K562 (cell line): ENCODE results near the gene PRKCE. TPM values are rescaled to one million over a fixed set of nuclear protein-coding genes. Genes with fewer than 3 reads are reported as not detected.

Experiments
- ATF3 ChIP-seq, 2 experiments: fragments of 450-650 bp in 1 of 2; sonication (generic) in 1 of 2; formaldehyde crosslinking in 1 of 2; IDR thresholded peaks in 1 of 2; conservative IDR thresholded peaks in 1 of 2; 2 replicates each; pipeline versions ENCODE4 v1.6.1 to v1.8.1; 2016 to 2023; ENCODE audit warnings: mild to moderate bottlenecking in 2 of 2, moderate library complexity in 2 of 2, inconsistent platforms in 1 of 2, missing genetic modification reagents in 1 of 2
- CBFA2T2 ChIP-seq: fragments of 450-650 bp; conservative IDR thresholded peaks from 2 replicates; pipeline ENCODE4 v1.6.1; 2017; ENCODE audit warnings: mild to moderate bottlenecking
- CBFA2T3 ChIP-seq: fragments of 450-650 bp; IDR thresholded peaks from 2 replicates; pipeline ENCODE4 v1.6.1; 2017
- FOXM1 ChIP-seq, 2 experiments: fragments of 450-650 bp in 1 of 2; sonication (generic) in 1 of 2; formaldehyde crosslinking in 1 of 2; IDR thresholded peaks; 2 replicates each; pipeline versions ENCODE4 v1.6.1 to v1.9.0; 2017 to 2022; ENCODE audit warnings: low read depth in 2 of 2, mild to moderate bottlenecking in 2 of 2, missing genetic modification reagents in 1 of 2, moderate library complexity in 1 of 2
- L3MBTL2 ChIP-seq: fragments of 450-650 bp; IDR thresholded peaks from 2 replicates; pipeline ENCODE4 v1.6.1; 2016; ENCODE audit warnings: mild to moderate bottlenecking, moderate library complexity
- THRA ChIP-seq: fragments of 450-650 bp; IDR thresholded peaks from 2 replicates; pipeline ENCODE4 v1.6.1; 2017; ENCODE audit warnings: mild to moderate bottlenecking, moderate library complexity
- USF2 ChIP-seq: sonication (generic); formaldehyde crosslinking; IDR thresholded peaks from 2 replicates; pipeline ENCODE4 v1.5.0; 2020; ENCODE audit warnings: missing genetic modification reagents
- ZNF175 ChIP-seq: fragments of 200-800 bp; sonication (Bioruptor generic); IDR thresholded peaks from 2 replicates; pipeline ENCODE4 v1.6.1; 2016; ENCODE audit warnings: low read depth, mild to moderate bottlenecking, missing genetic modification characterization, missing compliant biosample characterization
- ZNF395 ChIP-seq: fragments of 200-800 bp; sonication (Bioruptor generic); IDR thresholded peaks from 2 replicates; pipeline ENCODE4 v1.6.1; 2017; ENCODE audit warnings: missing genetic modification characterization, missing compliant biosample characterization
- ZNF449 ChIP-seq: fragments of 250-450 bp; sonication (Bioruptor Pico); IDR thresholded peaks from 2 replicates; pipeline ENCODE4 v1.8.0; 2022; ENCODE audit warnings: moderate library complexity, mild to moderate bottlenecking, inconsistent platforms
- ZNF609 ChIP-seq: sonication (generic); formaldehyde crosslinking; IDR thresholded peaks from 2 replicates; pipeline ENCODE4 v1.8.1; 2023; ENCODE audit warnings: missing genetic modification reagents, mild to moderate bottlenecking, borderline replicate concordance
- ZNF766 ChIP-seq: fragments of 200-800 bp; sonication (Bioruptor generic); conservative IDR thresholded peaks from 2 replicates; pipeline ENCODE4 v1.6.1; 2016; ENCODE audit warnings: missing genetic modification characterization, missing compliant biosample characterization
- ZNF778 ChIP-seq: fragments of 450-650 bp; formaldehyde crosslinking; IDR thresholded peaks from 2 replicates; pipeline ENCODE4 v1.4.0; 2020; ENCODE audit warnings: mild to moderate bottlenecking, moderate library complexity
- ZNF785 ChIP-seq: fragments of 250-450 bp; sonication (Bioruptor Pico); IDR thresholded peaks from 2 replicates; pipeline ENCODE4 v1.4.0; 2020; ENCODE audit warnings: mild to moderate bottlenecking
- polyA plus RNA-seq, 8 experiments: library from polyadenylated mRNA; depleted of rRNA in 4 of 8; stranded (reverse) in 5 of 8; unstranded in 3 of 8; fragments of >200 nt; fragmentation: Nextera tagmentation in 2 of 8; fragmentation: Illumina TruSeq in 1 of 8; extraction: Ambion mirVana in 2 of 8; extraction: Trizol in 1 of 8; gene quantifications; 2 replicates each; pipeline versions ENCODE4 v1.2.1 to v1.2.3, GENCODE V29; 2011 to 2014; ENCODE audit warnings: inconsistent platforms in 1 of 8, missing spikeins in 1 of 8
- total RNA-seq, 7 experiments: library from RNA; depleted of rRNA in 6 of 7; stranded (reverse); fragments of >200 nt in 6 of 7; fragmentation: Illumina TruSeq in 2 of 7; extraction: Trizol in 2 of 7; gene quantifications; 2 replicates each; pipeline versions ENCODE4 v1.2.1 to v1.2.3, GENCODE V29; 2011 to 2021; ENCODE audit warnings: low replicate concordance in 1 of 7

The PRKCE gene
- total and polyA plus RNA-seq, 9 of the 15 experiments (the other 6 are each of a cell fraction or from before 2014, with no cell fraction given) = 0.06 to 1.0 (median 0.22) TPM; not detected in 1

- TF ChIP-seq ZNF175 (CRISPR knock-in tag) (peak; percentile 78; the same call in 1 of the 2 replicates), CBFA2T2 (no peak), ZNF609 (no peak), L3MBTL2 (peak; percentile 31; the same call in 1 of the 2 replicates), USF2 (CRISPR knock-in tag) (no peak), ATF3 (IDR thresholded peaks at IDR 0.05) (peak; percentile 91), ATF3 (CRISPR knock-in tag; conservative IDR thresholded peaks at IDR 0.05) (no peak), ZNF778 (no peak), CBFA2T3 (peak; percentile 14; the same call in 1 of the 2 replicates), ZNF785 (CRISPR knock-in tag) (no peak), ZNF395 (CRISPR knock-in tag) (no peak), ZNF766 (CRISPR knock-in tag) (0 out of 2 replicates have a peak, but pooled peaks have one; percentile 33), FOXM1 (IDR thresholded peaks at IDR 0.05; ENCODE audit: low read depth) (no peak), FOXM1 (CRISPR knock-in tag; IDR thresholded peaks at IDR 0.05; ENCODE audit: low read depth) (no peak), ZNF449 (CRISPR knock-in tag) (no peak), THRA (no peak)
Observed at GRCh38 chr2:46179037-46179621, 527.7 kb downstream of the PRKCE start (continued).
